Stimulated activated CD4-positive, alpha-beta T cell treated with anti-CD3 and anti-CD28 coated beads, TNF-alpha, amount 100 ng/mL, for 4 hours (primary cell): ENCODE results near the gene XG.
"Not testable (repeated sequence)": the region's sequence is repeated elsewhere in the genome, so short reads cannot be mapped to it uniquely, and the experiment has no call there.

ENCODE experiments used
- DNase-seq, 3 experiments: peaks; one replicate each; pipeline ENCODE4 v3.0.0-alpha.2; 2020; ENCODE audit warnings: low read depth in 3 of 3

XG gene

GRCh38 chrX:2733286-2733685, 18.6 kb upstream of the XG start:
- DNase-seq = no peak

GRCh38 chrX:2735270-2735669, 16.6 kb upstream of the XG start:
- DNase-seq = no peak

DNA sequence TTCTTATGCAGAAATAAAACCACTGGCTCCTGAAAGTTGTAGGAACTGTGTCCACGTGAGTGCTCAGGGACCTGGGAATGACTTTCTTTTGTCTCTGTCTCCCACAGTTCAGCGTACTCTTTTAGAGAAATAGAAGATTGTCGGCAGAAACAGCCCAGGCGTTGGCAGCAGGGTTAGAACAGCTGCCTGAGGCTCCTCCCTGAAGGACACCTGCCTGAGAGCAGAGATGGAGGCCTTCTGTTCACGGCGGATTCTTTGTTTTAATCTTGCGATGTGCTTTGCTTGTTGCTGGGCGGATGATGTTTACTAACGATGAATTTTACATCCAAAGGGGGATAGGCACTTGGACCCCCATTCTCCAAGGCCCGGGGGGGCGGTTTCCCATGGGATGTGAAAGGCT, 11.2 kb upstream of the XG start:
- no peak for DNase-seq

DNA sequence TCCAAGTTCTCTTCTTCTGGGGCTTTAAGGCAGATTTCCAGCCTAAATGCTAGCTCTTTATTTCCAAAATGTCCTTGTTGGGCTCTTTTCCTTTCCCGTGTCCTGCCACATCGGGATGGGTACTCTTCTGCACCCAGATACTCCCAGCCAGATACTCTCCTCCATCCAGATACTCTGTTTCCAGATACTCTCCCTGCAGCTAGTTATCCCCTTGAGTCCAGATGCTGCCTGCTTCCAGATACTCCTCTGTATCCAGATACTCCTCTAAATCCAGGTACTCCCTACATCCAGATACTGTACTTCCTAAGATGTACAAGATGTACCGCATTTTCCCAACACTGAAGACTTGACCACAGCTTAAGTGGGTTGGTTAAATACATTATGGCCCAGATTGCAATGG, 10.5 kb upstream of the XG start:
- no peak for DNase-seq

GRCh38 chrX:2746250-2746649, 5.6 kb upstream of the XG start:
- not testable (repeated sequence) for DNase-seq

DNA sequence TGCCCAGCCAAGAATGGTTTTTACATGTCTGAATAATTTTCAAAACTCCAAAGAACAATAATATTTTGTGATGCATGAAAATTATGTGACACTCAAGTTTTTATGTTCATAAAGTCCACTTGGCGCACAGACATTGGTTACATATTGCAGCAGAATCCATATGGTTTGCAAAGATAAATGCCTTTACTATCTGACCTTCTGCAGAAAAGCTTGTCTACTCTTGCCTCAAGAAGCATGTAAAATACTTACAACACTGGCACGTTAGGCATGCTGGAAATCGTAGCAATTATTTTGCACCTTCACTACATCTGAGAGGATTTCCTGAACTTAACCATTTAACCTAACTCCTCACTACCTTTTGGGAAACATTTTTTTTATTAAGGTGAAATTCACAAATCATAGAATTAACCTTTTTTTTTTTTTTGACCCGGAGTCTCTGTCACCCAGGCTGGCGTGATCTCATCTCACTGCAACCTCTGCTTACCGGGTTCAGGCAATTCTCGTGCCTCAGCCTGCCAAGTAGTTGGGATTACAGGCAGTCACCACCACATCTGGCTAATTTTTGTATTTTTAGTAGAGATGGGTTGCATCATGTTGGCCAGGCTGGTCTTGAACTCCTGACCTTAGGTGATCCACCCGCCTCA, 3.5 kb upstream of the XG start:
- no peak for DNase-seq

- no peak for DNase-seq
Measured at GRCh38 chrX:2748815-2749188, 3.0 kb upstream of the XG start.

GRCh38 chrX:2751291-2751690, 549 bp upstream of the XG start:
- no peak for DNase-seq

- DNase-seq = not testable (repeated sequence)
Measured at GRCh38 chrX:2752441-2752840, 601 bp downstream of the XG start.

DNA sequence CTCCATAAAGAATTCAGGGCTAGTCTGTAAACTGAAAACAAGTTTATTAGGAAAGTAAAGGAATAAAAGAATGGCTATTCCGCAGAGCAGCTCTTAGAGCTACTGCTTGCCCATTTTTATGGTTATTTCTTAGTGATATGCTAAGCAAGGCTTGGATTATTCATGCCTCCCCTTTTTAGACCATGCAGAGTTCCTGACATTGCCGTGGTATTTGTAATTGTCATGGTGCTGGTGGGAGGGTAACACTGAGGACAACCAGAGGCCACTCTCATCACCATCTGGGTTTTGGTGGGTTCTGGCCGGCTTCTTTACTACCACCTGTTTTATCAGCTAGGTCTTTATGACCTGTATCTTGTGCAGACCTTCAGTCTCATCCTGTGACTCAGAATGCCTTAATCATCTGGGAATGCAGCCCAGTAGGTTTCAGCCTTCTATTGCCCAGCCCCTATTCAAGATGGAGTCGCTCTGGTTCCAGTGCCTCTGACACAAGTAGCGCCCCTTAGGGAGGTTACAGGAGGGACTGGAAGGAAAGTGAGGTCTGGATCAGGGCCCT, 3.4 kb downstream of the XG start:
- DNase-seq = not testable (repeated sequence)

DNA sequence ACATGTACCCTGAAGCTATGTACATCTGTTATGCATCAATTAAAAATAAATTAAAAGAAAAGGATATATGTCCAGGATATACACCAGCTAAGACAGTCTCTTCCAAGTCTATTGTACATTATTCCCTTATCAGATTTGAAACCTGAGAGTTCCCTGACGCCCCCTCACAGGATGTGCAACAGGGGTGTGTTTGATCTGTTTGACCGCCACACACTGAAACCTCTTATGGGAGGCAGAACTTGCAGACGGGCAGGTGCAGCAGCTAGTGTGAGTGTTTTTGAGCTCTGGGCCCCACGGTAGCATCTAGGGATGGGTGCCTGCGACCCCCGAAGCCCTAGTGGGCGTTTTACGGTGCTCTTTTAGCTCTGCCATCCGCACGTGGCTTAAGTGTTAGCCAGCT, 4.7 kb downstream of the XG start:
- no peak for DNase-seq

DNA sequence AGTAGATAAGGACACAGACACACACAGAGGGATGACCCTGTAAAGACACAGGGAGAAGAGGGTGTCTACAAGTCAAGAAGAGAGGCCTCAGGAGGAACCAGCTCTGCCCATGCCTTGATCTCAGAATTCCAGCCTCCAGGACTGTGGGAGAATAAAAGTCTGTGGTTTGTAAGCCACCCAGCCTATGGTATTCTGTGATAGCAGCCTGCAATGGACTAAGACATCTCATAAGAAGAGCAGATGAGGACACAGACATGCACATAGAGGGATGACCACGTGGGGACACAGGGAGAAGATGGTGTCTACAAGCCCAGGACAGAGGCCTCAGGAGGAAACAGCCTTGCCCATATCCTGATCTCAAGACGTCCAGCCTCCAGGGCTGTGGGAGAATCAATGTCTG, 9.4 kb downstream of the XG start:
- no peak for DNase-seq

GRCh38 chrX:2762671-2763070, 10.8 kb downstream of the XG start:
- not testable (repeated sequence) for DNase-seq

DNA sequence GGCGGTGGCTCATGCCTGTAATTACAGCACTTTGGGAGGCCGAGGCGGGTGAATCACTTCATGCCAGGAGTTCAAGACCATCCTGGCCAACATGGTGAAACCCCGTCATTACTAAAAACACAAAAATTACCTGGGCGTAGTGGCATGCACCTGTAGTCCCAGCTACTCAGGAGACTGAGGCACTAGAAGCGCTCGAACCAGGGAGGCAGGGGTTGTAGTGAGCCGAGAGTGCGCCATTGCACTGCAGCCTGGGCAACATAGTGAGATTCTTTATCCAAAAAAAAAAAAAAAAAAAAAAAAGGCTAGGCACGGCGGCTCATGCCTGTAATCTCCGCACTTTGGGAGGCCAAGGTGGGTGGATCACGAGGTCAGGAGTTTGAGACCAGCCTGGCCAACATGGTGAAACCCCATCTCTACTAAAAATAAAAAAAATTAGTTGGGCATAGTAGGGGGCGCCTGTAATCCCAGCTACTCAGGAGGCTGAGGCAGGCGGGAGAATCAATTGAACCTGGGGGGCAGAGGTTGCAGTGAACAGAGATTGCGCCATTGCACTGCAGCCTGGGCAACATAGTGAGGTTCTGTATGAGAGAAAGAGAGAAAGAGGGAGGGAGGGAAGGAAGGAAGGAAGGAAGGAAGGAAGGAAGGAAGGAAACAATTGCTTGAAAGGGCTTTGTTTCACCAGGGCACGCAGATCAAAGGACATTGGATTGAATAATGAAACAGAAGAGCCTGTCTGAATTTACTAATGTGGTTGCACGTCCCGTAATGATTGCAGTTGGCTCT, 13.1 kb downstream of the XG start:
- not testable (repeated sequence) for DNase-seq

- DNase-seq = no peak
Measured at GRCh38 chrX:2765549-2765830, 13.7 kb downstream of the XG start.

GRCh38 chrX:2766906-2767305, 15.1 kb downstream of the XG start:
- DNase-seq = no peak

DNA sequence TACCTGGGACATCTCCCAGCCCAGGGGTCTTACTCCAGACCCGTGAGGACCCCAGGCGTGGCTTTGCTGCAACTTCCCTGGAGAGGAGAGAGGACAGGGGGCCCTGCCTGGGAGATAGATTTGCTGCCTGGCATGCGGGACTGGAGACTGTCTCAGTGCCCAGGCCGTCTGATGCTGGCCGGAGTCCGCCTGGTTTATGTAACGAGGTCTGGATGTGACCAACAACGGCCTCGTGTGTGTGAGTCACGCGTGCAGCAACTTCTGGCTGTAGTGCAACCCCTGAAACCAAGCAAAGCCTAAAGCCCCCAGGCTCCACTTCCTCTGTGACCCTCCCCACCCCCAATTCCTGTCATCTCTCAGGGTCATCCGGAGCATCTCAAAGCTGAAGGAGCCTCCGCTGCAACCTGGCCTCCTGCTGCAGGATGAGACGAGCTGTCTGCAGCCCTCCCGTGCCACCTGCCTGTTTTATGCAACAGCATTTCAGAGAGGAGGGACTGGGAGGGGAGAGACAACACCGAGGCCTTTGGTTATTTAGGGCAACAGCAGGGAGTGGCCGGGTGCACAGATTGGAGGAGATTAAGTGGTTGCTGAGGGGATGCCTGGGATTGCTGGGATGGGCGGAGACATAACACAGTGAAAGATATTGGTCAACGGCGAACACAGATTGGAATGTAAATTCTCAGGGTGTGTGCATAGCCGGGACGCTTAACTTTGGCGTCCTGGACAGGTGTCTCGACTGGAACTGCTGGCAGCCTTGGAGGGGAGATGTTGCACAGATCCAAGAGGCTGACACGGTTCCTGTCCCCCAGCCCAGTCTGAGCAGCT, 16.0 kb downstream of the XG start:
- DNase-seq = no peak

DNA sequence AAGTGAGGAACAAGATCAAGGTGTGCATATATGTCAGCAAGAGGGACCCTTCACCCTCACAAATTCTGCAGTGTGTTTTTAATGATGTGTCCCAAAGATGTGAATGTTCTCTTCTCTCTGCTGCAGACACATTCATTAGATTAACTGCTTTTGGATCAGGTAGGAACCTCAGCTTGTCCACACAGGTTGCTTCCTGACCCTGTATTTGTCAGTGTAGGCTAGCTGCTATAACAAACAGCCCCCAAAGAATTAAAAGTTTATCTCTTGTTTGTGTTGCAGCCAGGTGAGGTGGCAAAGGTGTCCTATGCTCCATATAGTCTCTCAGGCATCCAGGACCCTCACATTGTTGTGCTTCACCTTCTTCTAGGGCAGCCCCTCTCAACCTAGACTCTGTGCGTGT, 17.8 kb downstream of the XG start:
- no peak for DNase-seq

DNA sequence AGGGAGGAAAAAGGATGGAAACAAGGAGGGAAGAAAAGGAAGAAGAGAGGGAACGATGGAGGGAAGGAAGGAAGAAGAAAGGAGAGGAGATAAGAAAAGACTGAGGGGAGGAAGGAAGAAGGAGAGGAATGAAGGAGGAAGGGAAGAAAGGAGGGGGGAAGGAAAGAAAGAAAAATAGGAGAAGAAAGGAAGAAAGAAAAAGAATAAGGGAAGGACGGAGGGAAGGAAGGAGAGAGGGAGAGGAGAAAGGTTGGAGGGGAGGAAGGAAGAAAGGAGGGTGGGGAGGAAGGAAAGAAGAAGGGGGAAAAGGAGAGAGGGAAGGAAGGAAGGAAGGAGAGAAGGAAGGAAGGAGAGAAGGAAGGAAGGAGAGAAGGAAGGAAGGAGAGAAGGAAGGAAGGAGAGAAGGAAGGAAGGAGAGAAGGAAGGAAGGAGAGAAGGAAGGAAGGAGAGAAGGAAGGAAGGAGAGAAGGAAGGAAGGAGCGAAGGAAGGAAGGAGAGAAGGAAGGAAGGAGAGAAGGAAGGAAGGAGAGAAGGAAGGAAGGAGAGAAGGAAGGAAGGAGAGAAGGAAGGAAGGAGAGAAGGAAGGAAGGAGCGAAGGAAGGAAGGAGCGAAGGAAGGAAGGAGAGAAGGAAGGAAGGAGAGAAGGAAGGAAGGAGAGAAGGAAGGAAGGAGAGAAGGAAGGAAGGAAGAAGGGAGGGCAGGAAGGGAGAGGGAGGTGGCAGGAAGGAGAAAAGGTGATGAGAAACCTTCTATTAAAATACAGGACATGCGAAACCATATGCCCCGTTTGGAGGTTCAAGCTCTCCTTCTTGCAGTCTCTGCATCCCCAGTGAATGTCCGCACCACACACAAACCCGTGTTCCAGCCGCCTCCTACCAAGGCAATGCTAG, 21.6 kb downstream of the XG start:
- DNase-seq = not testable (repeated sequence)

DNA sequence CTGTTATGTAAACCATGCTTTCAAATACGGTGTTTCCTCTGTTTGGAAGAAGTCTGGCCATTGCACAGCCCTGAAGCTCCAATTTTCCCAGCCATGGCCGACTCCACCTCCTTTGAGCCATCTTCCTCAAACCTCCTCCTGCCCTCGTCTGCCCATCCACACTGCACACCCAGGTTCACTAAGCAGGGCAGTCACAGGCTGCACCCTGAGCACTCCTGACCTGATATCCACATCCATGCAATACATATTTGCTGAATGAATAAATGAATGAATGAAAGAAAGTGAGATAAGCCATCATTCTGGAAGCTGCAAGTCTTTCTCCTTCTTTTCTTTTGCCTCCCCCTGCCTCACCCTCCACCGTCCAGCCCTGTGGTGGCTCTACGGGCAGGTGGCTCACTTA, 22.2 kb downstream of the XG start:
- DNase-seq = no peak

DNA sequence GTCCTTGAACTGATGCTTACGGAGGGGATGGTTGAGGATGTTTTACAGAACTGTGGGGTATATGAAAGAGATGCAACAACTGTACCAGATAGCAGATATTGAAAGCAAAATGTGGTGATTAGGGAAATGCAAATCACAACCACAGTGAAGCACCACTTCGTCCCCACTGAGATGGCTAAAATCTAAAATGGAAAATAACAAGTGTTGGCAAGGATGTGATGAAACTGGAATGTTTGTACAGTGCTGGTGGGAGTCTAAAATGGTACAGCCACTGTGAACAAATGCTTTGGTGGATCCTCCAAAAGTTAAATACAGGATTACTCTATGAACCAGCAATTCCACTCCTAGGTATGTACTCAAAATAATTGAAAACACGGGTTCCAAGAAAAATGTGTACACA, 22.9 kb downstream of the XG start:
- no peak for DNase-seq
